Measurements from ENCODE around the gene PTPN7.
"Not testable (repeated sequence)": the region's sequence is repeated elsewhere in the genome, so short reads cannot be mapped to it uniquely, and the experiment has no call there.

Gene PTPN7

GRCh38 chr1:202197653-202198365, 37.4 kb upstream of the PTPN7 start:
- DNase-seq (ENCODE audit: low read depth, low spot score), result no peak
- Histone ChIP-seq H3K27me3 (ENCODE audit: insufficient read depth, insufficient read length) (peaks cover 41% of the 10 kb centered on the region), H3K9me3 (ENCODE audit: insufficient read depth, low read length) (no peaks in the 10 kb centered on the region), H3K4me1 (ENCODE audit: insufficient read depth, insufficient read length) (peaks cover 19% of the 10 kb centered on the region), H3K4me3 (ENCODE audit: insufficient read length, low read depth) (no peak overlapping the region), H3K36me3 (ENCODE audit: insufficient read depth, insufficient read length, low read length) (no peaks in the 10 kb centered on the region), H3K9ac (ENCODE audit: insufficient read length, low read depth) (no peak overlapping the region)
- TF ChIP-seq ZNF274 (IDR thresholded peaks at IDR 0.05; ENCODE audit: low read depth, low read length) (no peak), YY1 (IDR thresholded peaks at IDR 0.05; ENCODE audit: insufficient read depth, insufficient read length) (no peak), SUZ12 (IDR thresholded peaks at IDR 0.05; ENCODE audit: extremely low read depth, insufficient read depth, insufficient read length) (no peak)

GRCh38 chr1:202194328-202194648, 33.9 kb upstream of the PTPN7 start:
- peak overlapping the region; percentile 58 for H3K9ac ChIP-seq (ENCODE audit: insufficient read length, low read depth)
- H3K27me3 ChIP-seq (ENCODE audit: insufficient read depth, insufficient read length), result peaks cover 42% of the 10 kb centered on the region
- H3K9me3 ChIP-seq (ENCODE audit: insufficient read depth, low read length), result no peaks in the 10 kb centered on the region; the same call in 1 of the 2 replicates
- H3K4me3 ChIP-seq (ENCODE audit: insufficient read length, low read depth), result peak overlapping the region; percentile 34
- DNase-seq (ENCODE audit: low read depth, low spot score), result no peak
- peaks cover 18% of the 10 kb centered on the region for H3K4me1 ChIP-seq (ENCODE audit: insufficient read depth, insufficient read length)
- H3K36me3 ChIP-seq (ENCODE audit: insufficient read depth, insufficient read length, low read length), result no peaks in the 10 kb centered on the region
- TF ChIP-seq YY1 (IDR thresholded peaks at IDR 0.05; ENCODE audit: insufficient read depth, insufficient read length) (no peak), SUZ12 (IDR thresholded peaks at IDR 0.05; ENCODE audit: extremely low read depth, insufficient read depth, insufficient read length) (no peak), ZNF274 (IDR thresholded peaks at IDR 0.05; ENCODE audit: low read depth, low read length) (no peak)

- H3K27me3 ChIP-seq (ENCODE audit: insufficient read depth, insufficient read length), result peaks cover 42% of the 10 kb centered on the region
- DNase-seq (ENCODE audit: low read depth, low spot score), result no peak
- H3K4me1 ChIP-seq (ENCODE audit: insufficient read depth, insufficient read length), result peaks cover 18% of the 10 kb centered on the region
- H3K4me3 ChIP-seq (ENCODE audit: insufficient read length, low read depth), result peak within 1 kb of the TSS; percentile 34
- H3K9me3 ChIP-seq (ENCODE audit: insufficient read depth, low read length), result no peaks in the 10 kb centered on the region; the same call in 1 of the 2 replicates
- H3K9ac ChIP-seq (ENCODE audit: insufficient read length, low read depth), result peak within 1 kb of the TSS; percentile 63
- no peaks in the 10 kb centered on the region for H3K36me3 ChIP-seq (ENCODE audit: insufficient read depth, insufficient read length, low read length)
- TF ChIP-seq ZNF274 (IDR thresholded peaks at IDR 0.05; ENCODE audit: low read depth, low read length), result no peak
- no peak for TF ChIP-seq YY1 (IDR thresholded peaks at IDR 0.05; ENCODE audit: insufficient read depth, insufficient read length)
- peak; percentile 75 for TF ChIP-seq SUZ12 (IDR thresholded peaks at IDR 0.05; ENCODE audit: extremely low read depth, insufficient read depth, insufficient read length)
Observed at GRCh38 chr1:202193614-202194327, 33.4 kb upstream of the PTPN7 start, which contains the start of gene LGR6. TSS of gene LGR6 (plus strand) at chr1:202193799. CDS start at chr1:202193990, 191 bp downstream.

GRCh38 chr1:202192770-202193613, 32.6 kb upstream of the PTPN7 start:
- peak; percentile 81 for DNase-seq (ENCODE audit: low read depth, low spot score)
- Histone ChIP-seq H3K9ac (ENCODE audit: insufficient read length, low read depth) (peak overlapping the region; percentile 63), H3K27me3 (ENCODE audit: insufficient read depth, insufficient read length) (peaks cover 42% of the 10 kb centered on the region), H3K4me1 (ENCODE audit: insufficient read depth, insufficient read length) (peaks cover 18% of the 10 kb centered on the region), H3K36me3 (ENCODE audit: insufficient read depth, insufficient read length, low read length) (no peaks in the 10 kb centered on the region), H3K9me3 (ENCODE audit: insufficient read depth, low read length) (no peaks in the 10 kb centered on the region; the same call in 1 of the 2 replicates), H3K4me3 (ENCODE audit: insufficient read length, low read depth) (peak overlapping the region; percentile 34)
- TF ChIP-seq SUZ12 (IDR thresholded peaks at IDR 0.05; ENCODE audit: extremely low read depth, insufficient read depth, insufficient read length), result no peak
- no peak for TF ChIP-seq ZNF274 (IDR thresholded peaks at IDR 0.05; ENCODE audit: low read depth, low read length)
- TF ChIP-seq YY1 (IDR thresholded peaks at IDR 0.05; ENCODE audit: insufficient read depth, insufficient read length), result no peak

- not testable (repeated sequence) for H3K4me3 ChIP-seq (ENCODE audit: insufficient read length, low read depth); H3K9me3 ChIP-seq (ENCODE audit: insufficient read depth, low read length); DNase-seq (ENCODE audit: low read depth, low spot score); H3K9ac ChIP-seq (ENCODE audit: insufficient read length, low read depth); H3K36me3 ChIP-seq (ENCODE audit: insufficient read depth, insufficient read length, low read length)
- Histone ChIP-seq H3K27me3 (ENCODE audit: insufficient read depth, insufficient read length) (peaks cover 36% of the 10 kb centered on the region), H3K4me1 (ENCODE audit: insufficient read depth, insufficient read length) (peaks cover 18% of the 10 kb centered on the region)
Observed at GRCh38 chr1:202191391-202191790, 31.0 kb upstream of the PTPN7 start.

GRCh38 chr1:202189918-202190715, 29.7 kb upstream of the PTPN7 start:
- Histone ChIP-seq H3K27me3 (ENCODE audit: insufficient read depth, insufficient read length) (peaks cover 23% of the 10 kb centered on the region), H3K9ac (ENCODE audit: insufficient read length, low read depth) (no peak overlapping the region), H3K9me3 (ENCODE audit: insufficient read depth, low read length) (no peaks in the 10 kb centered on the region; the same call in 1 of the 2 replicates), H3K4me1 (ENCODE audit: insufficient read depth, insufficient read length) (peaks cover 18% of the 10 kb centered on the region), H3K36me3 (ENCODE audit: insufficient read depth, insufficient read length, low read length) (no peaks in the 10 kb centered on the region), H3K4me3 (ENCODE audit: insufficient read length, low read depth) (no peak overlapping the region)
- TF ChIP-seq ZNF274 (IDR thresholded peaks at IDR 0.05; ENCODE audit: low read depth, low read length) (no peak), SUZ12 (IDR thresholded peaks at IDR 0.05; ENCODE audit: extremely low read depth, insufficient read depth, insufficient read length) (no peak), YY1 (IDR thresholded peaks at IDR 0.05; ENCODE audit: insufficient read depth, insufficient read length) (no peak)
- DNase-seq (ENCODE audit: low read depth, low spot score), result no peak

All from NT2/D1 (cell line).